HG03135 (cell line): ENCODE measurements around the gene DYNC1I2.
A peak's percentile ranks its signal among the peaks of the same experiment; 100 is the strongest.

Experiments
- ATAC-seq: cut with Tn5 transposase; IDR thresholded peaks from one replicate; pipeline ENCODE4 v1.9.1; 2021; ENCODE audit warnings: mild to moderate bottlenecking, moderate library complexity; ENCODE audit not compliant: unreplicated experiment

DYNC1I2 gene

DNA sequence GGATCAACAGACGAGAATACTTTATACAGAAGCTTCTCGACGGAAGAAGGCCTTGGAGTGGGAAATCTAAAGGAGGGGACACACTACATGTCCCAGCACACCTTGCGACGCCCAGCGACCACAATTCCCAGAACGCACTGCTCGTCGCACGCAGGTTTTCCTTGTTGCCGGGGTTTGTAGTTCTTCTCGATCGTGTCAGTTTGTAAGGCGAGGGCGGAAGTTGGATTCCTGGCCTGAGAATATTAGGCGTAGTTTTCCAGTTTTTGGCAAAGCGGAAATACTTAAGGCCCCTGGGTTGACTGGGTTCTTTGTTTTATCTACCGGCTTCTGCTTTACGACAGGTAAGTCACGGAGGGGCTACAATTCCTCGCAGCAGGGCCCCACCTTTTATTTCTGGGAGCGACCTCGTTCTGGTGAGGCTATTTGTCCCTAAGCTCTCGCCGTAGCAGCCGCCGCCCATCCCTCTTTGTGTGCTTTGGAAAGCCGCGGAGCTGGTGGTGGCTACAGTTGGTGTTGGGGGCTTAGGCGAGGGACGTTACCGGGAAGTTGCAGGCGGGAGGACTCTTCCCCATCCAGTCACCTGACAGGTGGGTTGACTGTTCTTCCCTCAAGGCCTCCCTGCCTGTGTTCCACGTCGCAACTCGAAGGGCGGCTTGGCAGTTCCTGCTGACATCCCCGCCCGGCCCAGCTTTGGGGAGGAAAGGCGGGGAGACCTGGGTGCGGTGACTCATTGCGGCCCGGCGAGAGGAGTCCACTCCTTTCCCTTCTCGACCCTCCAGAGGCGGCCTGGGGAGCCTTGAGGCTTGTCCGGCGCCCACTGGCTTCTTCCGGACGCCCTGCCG lies at the start of gene DYNC1I2:
DYNC1I2 (plus strand) TSS at position 183 of the 842 bp plus-strand sequence. CDS start 2,687 bp downstream, outside the sequence.
- peak; percentile 87 for ATAC-seq

DNA sequence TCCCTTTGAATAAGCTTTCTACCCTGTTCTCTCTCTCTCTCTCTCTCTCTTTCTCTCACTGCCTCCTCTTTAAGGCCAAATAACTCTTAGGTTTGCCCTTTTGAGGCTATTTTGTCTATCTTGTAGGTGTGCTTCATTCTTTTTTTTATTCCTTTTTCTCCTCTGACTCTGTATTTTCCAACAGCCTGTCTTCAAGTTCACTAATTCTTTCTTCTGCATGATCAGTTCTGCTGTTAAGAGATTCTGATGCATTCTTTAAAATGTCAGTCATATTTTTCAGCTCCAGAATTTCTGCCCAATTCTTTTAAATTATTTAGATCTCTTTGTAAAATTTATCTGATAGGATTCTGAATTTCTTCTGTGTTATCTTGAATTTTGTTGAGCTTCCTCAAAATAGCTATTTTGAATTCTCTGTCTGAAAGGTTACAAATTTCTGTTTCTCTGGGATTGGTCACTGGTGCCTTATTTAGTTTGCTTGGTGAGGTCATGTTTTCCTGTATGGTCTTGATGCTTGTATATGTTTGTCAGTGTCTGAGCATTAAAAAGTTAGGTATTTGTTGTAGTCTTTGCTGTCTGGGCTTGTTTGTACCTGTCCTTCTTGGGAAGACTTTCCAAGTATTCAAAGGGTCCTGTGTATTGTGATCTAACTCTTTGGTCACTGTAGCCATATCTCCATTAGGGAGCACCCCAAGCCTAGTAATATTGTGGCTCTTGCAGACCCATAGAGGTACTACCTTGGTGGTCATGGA lies 35.4 kb upstream of the DYNC1I2 start:
- no peak for ATAC-seq

DNA sequence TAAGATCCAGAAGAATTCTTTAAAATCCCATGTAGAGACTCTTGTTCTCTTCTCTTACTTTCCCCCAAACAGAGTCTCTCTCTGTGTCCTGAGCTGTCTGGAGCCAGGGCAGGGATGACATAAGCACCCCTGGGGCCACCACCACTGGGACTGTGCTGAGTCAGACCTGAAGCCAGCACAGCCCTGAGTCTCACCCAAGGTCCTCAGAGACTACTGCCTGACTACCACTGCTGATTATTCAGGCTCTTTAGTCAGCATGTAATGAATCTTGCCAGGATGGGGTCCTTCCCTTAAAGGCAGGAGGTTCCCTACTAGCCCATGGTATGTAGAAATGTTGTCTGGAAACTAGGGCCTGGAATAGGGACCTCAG lies 34.9 kb upstream of the DYNC1I2 start:
- ATAC-seq = peak; percentile 71

DNA sequence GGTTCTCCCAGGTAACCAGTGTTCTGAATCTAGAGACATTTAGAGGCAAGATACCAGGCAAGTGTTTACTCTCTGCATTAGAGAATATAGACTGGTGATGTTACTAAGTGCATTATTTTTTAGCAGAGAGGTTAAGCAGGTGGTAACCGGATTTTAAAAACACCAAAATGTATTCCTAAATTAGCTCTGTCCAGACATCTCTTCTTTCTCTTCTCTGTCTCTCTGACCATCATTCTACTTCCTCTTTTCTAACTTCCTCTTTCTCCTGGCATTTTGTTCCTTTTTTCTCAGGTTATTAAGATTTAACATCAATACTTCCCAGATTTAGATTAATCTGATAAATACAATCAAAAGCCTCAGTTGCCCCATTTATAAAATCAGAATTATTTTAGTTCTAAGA lies 31.7 kb upstream of the DYNC1I2 start:
- peak; percentile 66 for ATAC-seq

DNA sequence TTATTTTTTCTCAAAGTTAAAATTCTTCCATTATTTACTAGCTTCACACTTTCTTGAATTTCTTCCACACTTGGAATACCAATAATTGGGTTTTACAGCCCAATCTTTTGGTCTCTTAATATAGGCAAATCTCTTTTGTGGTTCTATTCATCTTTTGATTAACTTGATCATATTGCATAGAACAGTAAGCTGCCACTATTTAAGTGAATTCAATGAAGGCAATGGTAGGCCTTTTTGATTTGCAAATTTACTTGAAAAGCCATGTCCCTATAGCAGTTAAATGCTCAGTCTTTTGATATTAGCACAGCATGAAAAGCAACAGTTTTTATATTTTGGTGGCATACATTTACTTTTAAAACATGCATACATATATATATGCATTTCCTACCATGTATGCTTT lies 20.2 kb upstream of the DYNC1I2 start:
- ATAC-seq = no peak

DNA sequence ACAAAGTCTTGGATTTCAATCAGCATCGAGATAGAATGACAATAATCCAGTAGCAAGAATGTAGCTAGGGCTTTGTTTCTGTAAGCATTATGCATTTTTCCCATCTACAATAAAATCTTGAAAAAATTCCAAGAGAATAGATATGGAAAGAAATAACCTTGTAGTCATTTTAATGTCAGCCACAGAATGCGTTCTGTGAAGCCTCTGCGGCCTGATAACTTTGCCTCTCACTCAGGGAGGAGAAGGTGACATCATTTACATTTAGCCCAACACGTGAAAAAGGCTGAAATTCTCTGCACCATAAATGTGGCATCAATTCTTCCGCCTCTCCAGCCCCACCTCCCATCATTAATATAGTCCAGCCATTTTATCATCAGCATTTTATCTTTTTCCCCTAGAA lies 19.1 kb upstream of the DYNC1I2 start:
- no peak for ATAC-seq

DNA sequence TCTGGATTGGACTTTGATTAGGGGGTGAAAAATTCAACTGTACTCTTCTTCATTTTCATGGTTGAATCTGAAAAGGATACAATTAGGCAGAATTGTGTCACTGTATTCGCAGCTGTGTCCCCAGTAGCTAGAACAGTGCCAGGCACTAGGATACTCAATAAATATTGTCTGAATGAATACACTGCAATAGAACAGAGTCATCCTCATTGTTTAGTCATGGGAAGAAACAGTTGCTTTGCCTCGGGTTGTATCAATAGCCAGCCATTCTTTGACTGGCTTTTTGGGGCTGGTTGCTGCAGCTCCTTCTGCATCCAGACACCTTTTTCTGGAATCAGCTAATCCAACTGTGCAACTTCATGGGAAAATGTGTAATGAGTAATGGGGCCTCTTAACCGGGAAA lies 18.1 kb upstream of the DYNC1I2 start:
- no peak for ATAC-seq

DNA sequence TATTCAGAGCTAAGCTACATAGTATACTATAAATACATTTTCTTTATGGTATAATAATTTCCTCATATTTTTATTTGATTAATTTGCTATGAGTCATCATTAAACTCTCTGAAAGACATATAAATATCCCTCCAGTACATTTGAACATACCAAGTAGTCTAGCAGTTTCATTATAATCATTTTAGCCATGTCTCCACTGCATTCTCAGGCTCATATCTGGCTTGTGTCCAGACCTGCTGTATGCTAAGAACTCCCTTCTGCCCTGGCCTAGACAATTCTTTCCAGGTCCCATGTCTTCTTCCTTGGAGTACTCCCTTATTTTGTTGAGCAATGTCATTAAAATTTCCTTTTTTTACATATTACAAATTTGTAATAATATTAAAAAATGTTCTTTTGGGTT lies 16.6 kb upstream of the DYNC1I2 start:
- ATAC-seq = no peak

DNA sequence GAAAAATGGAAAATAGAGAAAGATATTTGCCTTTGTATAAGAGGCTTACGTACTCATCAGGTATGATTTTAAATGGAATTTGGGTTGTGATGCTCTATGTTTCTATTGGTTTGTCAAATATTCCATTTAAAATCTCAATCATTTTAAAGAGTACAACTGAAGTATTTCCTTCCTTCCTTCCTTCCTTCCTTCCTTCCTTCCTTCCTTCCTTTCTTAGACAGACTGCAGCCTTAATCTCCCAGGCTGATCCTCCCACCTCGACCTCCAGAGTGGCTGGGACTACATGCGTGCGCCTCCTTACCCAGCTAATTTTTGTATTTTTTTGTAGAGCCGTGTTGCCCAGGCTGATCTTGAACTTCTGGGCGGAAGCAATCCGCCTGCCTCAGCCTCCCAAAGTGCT lies 15.4 kb upstream of the DYNC1I2 start:
- no peak for ATAC-seq

DNA sequence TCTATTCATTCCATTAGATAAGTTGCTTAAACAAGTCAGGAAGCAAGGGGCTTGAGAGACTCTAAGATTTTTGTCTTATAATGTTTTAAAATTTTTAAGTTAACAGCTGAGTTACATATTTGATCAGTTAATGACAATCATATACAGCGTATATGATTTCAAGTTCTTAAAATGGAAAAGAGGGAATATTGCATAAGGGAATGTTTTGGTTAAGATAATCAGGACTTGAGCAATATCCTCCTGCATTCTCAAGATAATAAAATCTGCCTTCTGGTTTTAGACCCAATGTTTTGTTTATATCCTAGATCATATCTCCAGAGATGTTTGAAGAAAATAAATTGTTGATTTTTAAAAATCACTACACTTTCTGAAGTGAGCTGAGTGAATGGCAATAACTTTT lies 13.4 kb upstream of the DYNC1I2 start:
- ATAC-seq = no peak

DNA sequence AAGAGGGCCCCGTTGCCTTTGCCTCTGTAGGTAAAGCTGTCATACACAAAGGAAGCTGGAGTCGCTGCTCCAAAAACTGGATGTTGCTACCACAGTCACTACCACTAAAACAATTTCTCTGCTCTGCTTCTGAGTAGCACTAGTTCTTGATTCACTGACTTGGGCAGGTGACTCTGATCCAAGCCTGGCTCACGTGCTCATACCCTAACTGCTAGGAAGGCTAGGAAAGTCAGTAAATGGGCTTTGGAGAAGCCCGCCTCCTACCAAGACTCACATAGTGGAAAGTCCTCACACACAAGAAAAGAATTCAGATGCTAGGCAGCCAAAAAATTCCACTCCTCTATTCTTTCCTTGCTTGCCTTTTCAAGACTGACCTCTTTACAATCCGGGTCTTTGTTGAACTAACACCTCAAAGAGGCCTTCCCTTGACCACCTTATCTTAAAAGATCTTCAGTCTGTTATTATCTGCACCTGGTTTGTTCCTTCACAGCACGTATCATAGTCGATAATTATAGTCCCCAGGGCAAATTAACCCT lies 11.4 kb upstream of the DYNC1I2 start:
- no peak for ATAC-seq

DNA sequence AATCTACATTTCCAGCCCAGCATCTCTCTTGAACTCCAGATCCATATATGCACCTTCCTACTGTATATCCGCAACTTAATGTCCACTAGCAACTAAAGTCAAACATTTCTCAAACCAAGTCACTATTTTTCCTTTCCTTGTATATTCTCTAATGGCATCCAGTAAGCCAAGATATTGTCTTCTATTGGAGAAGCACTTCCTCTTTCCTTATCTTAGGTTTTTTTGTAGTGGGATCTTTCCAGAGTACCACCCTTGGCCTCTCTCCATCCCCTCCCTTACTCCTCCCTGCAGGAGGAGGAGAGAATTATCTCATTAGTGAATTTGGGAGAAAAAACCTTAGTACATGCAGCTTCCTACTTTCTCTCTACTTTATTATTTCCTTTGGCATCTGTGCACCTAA lies 8.7 kb upstream of the DYNC1I2 start:
- ATAC-seq = no peak

DNA sequence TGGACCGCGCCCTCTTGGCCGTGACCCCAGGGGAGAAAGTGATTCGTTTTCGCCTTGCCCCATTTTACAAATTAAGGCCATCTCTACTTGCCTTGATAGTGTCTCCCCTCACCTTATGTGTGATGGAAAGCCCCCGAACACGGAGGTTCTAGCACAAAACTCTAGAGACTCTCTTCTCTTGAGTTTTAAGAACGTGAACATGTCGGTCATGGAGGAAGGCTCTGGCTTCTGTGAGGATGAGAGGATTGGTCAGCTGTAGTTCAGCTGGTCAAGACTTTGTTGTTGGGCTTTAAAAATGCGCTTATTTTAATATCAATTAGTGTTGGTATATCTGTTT lies 828 bp downstream of the DYNC1I2 start:
- ATAC-seq = peak; percentile 27

DNA sequence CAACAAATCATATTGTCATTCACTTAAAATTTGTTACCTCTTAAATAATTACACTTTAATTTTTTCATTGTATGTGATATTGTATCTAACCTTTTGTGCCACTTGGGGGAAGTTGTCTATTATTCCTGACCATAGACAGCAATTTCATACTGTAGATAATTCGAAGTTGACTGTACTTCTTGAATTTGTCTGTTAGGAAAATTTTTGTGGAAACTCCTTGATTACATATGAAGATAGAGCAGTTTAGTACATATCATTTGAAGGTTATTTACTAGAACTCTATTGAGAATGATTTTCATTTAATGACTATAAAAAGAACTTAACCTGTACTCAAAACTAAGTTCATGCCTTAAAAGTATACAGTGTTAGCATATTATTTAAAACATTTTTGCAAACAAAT lies 5.1 kb downstream of the DYNC1I2 start:
- ATAC-seq = no peak

DNA sequence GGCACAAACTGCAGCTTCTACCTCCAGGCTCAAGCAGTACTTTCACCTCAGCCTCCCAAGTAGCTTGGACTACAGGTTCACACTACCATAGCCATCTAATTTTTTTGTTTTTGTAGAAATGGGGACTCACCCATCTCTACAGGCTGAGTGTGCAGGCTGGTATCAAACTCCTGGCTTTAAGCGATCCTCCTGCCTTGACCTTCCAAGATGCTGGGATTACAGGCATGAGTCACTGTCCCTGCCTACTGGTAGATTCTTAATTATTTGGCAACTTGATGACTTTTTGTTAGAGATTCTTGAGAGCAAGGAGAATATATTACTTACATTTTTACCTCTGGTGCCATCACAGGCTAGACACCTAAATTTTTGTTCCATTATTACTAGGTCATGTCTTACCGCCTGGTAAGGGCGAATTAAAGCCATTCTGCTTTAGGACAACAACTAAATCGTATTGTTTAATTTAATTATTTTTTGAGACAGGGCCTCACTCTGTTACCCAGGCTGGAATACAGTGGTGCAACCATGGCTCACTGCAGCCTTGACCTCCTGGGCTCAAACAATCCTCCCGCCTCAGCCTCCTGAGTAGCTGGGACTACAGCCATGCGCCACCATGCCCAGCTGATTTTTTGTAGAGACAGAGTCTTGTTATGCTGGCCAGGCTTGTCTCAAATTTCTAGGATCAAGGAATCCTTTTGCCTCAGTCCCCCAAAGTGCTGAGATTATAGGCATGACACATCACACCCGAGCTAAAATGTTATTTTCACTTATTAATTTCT lies 15.7 kb downstream of the DYNC1I2 start:
- no peak for ATAC-seq

DNA sequence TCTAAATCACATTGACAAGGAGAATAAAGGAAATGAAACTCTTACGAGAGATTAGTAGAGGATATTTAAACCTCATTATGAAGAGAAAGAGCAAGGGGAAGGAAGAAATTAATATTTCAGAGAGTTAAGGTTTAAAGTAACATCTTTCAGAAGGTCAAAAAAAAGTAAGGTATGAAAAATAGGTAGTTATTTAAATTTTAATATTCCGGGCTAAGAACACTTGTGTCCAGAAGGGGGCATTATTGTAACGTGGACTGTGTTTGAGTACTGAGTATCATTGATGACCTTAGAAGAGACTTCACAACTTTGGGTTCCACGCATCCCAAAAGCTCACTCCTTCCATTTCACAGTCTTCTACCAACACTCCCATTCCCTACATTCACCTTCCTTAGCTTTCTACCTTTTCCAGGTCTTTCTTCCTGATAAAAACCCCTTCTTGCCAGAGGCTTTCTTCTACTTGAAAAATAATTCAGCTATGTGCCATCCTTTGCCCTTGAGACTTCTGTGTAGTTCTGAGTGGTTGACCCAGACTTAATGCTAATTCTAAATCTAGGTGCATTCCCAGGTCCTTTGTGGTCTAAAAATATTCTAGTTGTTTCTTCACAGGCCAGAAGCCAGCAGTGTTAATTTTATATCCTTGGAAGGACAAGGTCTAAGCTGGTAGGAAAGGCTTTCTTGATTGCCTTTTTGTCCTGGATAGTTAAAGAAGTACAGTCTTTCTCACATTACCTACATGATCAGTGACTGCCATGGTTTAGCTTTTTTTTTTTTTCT lies 16.5 kb downstream of the DYNC1I2 start:
- no peak for ATAC-seq

DNA sequence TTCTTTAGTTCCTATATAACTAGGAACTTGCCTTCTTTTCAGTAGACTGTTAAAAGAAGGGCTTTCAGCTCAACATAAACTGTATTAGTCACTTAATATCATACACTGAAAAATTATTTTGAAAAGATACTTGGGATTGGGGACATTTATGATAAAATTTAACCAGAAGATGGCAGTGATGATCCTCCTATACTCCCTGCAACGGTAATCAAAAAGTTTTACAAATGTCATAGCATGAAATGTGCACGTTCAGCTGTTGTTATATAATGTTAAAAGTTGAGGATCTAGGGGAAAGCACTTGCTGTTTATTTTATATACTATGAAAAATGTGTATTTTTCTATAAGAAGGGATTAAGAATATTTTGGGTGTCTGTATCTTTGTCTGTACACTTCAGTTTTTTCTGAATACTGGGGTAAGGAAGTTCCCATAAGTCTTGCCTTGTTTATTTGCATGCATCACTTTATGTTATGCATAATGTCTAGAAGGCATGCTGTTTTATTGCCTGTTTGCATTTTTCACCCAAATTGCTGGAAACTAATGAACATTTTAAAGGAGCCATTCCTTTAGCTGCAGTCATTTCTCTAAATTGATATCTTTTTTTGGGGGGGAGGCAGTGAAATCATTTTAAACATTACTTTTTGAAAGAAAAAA lies 19.0 kb downstream of the DYNC1I2 start:
- no peak for ATAC-seq

DNA sequence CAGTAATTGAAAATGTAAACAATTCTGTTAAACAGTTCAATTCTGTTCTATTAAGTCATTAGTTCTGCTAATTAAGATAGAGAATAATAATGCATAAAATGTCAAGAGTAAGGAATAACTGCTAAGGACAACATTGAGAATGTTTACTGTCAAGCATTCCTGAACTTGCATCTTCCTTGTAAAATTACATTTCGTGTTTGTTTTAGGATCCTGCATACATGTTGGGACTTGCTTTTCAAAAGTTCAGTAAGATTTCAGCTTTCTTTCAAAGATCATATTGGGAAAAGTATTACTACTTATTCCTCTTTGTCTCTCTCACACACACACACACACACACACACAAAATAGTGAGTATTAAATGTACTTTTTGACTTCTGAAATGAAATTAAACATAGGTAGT lies 20.5 kb downstream of the DYNC1I2 start:
- ATAC-seq = no peak

DNA sequence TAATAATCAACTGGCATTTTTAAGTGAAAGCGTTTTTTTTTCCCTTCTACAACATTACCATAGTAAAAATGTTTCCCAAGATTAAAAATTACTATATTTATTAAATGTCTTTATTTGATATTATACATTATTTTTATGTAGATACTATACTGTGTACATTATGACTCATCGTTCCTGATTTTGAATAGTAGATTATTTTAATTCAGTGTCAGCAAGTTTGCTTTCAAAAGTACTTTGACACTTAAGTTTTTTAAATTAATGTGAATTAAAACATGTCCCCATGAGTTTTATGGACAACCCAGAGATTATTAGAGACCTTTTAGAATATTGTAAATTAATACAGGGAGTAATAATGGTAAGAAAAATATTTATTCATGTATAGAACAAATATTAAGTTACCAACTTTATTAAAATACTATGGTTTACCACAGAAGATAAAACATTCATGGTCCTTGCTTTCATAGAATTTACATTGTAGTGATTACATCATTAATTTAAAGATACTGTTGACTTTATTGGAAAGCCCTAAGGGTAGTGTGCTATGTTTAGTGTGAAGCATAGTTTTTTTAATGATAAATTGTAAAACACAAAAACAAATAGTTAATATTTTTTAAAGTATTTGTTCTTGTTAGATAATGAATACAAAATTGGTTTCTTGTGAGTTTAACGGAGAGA lies 21.9 kb downstream of the DYNC1I2 start:
- no peak for ATAC-seq

DNA sequence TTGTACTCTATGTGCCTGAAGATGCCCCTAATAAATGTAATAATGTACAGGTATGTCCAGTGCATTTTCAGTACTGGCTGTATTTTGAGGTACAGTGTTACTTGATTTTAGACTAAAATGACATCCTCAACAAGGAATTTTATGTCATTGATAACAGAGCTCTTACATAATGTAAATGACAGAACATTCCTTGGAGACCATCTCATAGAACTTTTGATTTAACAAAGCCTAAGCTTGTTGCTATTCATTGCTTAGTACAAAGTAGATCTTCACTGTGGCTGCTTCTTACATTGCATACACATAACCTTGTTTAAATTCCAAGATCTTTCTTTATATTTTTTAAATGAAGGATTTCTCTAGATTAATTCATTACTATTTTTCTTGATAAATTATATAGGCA lies 24.1 kb downstream of the DYNC1I2 start:
- no peak for ATAC-seq
